ENCODE results near the gene PRXL2C.
A peak's percentile ranks its signal among the peaks of the same experiment; 100 is the strongest.
"Not testable (repeated sequence)": the region's sequence is repeated elsewhere in the genome, so short reads cannot be mapped to it uniquely, and the experiment has no call there.

The PRXL2C gene

DNA sequence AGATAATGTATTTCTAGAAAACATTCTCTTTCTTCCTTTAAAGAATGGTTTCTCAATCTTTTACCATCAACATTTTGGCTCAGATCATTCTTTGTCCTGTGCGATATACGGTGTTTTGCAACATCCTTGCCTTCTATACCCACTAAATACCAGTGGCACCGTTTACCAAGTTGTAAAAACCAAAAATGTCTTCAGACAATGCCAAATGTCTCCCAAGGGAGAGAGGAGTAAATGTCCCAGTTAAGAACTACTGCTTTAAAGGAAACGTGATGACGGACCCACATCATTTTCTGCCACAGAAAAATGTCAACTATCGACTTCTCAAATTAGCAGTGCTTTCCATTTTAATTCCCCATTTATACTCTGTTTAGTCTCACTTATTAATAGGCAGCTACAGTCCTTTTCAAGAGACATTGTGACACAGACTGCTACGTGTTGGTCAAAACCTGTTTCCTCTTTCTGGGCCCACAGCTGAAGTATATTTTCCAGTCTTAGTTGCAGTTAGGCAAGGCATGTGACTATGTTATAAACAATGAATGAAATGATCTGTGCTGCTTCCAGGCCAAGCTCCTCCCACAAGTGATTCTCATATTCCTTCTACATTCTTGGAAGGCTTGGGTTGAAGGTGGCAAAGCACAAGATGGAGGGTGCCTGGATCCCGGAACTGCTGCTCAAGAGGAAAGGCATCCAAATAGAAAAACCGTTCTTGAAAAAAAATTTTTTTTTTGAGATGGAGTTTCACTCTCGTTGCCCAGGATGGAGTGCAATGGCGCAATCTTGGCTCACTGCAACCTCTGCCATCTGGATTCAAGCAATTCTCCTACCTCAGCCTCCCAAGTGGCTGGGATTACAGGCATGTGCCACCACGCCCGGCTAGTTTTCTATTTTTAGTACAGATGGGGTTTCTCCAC is 8.8 kb downstream of the PRXL2C start:
- no peak for DNase-seq

DNA sequence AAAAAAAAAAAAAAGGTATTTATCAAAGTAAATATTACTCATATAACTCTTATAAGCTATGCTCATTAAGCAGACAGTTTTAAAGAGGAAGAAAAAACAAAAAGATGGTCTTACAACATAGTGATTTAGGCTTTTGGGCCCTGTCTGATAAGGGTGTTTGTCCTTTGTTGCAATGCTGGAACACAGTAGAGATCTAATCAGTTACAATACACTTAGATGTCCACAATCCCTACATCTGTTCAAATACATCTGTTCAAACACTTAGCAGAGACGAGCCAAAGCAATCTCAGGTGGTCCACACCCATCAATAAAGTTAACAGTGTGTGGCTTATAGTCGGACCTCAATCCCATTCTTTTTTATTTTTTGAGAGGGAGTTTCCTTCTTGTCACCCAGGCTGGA is 11.0 kb downstream of the PRXL2C start:
- no peak for DNase-seq

GRCh38 chr9:96641514-96641913 is 13.6 kb downstream of the PRXL2C start:
- DNase-seq = no peak

DNA sequence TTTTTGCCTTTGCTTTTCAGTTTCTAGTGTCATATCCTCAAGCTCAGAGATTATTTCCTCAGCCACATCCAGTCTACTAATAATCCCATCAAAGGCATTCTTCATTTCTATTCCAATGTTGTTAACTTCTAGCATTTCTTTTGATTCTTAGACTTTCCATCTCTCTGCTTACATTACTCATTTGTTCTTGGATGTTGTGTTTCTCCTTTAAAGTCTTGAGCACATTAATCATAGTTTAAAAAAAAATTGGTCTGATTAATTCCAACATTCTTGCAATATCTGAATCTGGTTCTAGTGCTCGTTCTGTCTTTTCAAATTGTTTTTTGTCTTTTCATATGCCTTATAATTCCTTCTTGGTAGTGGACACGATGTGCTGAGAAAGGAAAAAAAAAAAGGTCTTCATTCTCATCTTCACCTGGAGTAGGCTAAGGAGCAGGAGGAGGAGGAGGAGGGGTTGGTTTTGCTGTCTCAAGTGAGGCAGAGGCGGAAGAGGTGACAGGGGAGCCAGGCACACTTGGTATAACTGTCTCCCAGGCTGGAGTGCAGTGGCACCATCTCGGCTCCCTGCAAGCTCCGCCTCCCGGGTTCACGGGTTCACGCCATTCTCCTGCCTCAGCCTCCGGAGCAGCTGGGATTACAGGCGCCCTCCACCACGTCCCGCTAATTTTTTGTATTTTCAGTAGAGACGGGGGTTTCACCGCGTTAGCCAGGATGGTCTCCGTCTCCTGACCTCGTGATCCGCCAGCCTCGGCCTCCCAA is 16.3 kb downstream of the PRXL2C start:
- no peak for DNase-seq

- DNase-seq = no peak
These were observed 18.7 kb downstream of the PRXL2C start for GRCh38 chr9:96636368-96636767.

DNA sequence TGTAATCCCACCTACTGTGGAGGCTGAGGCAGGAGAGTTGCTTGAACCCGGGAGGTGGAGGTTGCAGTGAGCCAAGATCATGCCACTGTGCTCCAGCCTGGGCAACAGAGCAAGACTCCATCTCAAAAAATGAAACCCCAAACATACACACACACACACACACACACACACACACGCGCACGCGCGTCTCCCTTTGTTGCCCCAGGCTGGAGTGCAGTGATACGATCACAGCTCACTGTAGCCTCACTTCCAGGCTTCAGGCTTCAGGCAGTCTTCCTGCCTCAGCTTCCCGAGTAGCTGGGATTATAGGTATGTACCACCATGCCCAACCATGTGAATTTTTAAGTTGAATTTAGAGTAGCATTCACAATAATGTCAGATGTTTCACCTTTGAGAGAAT is 21.5 kb downstream of the PRXL2C start:
- not testable (repeated sequence) for DNase-seq

- no peak for DNase-seq
These were observed 28.2 kb downstream of the PRXL2C start for GRCh38 chr9:96626912-96627311.

- no peak for DNase-seq
These were observed 33.5 kb downstream of the PRXL2C start for GRCh38 chr9:96621618-96622017.

DNA sequence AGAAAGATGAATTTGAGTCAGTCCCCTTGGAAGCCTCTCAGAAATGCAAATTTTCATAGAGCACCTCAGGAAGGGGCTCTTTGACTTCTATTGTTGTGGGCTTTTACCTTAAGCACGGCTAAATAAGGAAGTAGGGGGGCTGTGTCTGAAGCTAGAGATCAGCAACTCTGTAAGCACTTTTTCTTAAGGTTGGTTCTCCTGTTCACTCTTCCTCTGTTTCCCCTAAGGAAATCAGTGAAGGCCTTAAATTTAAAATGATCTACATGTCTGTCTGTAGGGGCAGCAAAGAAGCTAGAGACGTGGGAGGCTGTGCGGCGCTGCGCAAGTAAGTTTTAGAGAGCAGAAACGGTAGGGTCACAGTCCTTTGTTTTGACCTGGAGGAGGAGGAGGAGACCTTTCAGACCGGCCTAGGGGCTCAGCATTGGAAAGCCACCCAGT is 34.3 kb downstream of the PRXL2C start:
- peak; percentile 77 for DNase-seq

DNA sequence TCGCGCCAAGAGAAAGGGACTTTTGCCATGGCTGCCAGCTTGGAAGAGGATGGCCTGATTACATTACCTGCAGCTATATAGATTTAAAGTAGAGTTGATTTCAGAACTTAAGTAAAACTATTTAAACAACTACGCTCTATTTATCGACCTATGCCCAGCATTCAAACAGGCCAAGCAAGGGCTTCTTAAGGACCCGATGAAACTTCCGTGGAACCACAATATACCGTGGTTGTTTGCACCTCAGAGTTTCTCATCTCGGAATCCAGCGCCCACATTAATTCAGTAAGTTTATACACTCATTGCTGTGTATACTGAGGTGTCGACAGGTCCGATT is 35.0 kb downstream of the PRXL2C start:
- no peak for DNase-seq

DNA sequence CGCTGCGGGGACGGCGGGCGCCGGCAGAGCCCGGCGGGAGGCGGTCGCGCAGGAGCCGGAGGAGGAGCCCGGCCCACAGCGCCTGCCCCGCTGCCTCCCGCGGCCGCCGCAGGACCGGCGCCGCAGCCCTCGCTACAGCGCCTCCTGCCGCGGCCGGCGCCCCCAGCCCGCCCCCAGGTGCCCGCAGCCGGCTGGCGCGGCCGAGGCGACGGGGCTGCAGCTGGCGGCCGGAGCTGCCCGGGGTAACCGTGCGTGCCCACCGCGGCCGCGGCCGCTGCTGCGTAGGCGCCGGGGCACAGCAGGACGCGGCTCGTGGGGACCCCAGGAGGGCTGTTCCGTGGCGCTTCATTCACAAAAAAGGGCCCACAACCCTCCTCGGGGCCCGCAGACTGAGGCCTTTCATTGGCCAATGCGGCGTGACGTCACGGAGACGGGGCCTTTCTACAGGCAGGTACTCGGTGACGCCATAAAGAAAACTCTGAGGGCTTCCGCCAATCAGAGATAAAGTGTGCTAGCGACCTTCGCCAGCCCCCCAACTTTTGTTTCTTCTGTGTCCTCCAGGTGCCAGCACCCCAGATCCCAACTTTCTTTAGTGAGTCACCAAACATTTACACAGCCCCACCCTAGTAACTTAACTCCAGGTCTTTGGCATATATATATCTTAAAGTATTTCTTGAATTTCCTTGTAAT is 35.5 kb downstream of the PRXL2C start, which contains the start of gene CDC14B:
TSS of gene CDC14B (minus strand) at position 353 of the 690 bp plus-strand sequence. CDS start 465 bp downstream, outside the sequence.
- peak; percentile 95 for DNase-seq

- DNase-seq = no peak
These were observed 36.0 kb downstream of the PRXL2C start for GRCh38 chr9:96619124-96619465.

- peak; percentile 77 for DNase-seq
These were observed 36.7 kb downstream of the PRXL2C start for GRCh38 chr9:96618209-96619123.

GRCh38 chr9:96617439-96618185 is 37.5 kb downstream of the PRXL2C start:
- DNase-seq = peak; percentile 60

- no peak for DNase-seq
These were observed 38.2 kb downstream of the PRXL2C start for GRCh38 chr9:96616817-96617438.

DNA sequence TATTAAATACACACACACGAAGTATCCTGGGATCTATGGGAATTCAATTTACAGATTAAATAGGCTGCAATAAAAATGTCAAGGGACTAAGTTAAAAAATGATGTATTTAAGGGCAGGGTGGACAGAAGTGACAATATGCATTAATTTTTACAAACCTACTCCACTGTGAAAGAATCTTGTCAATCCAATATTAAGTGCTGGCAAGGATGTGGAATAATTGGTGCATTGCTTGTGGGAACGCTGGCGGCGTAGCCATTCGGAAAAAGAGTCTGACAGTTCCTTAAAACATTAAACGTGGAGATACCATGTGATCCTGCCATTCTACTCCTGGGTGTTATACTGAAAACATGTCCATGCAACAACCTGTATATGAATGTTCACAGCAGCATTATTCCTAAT is 39.7 kb downstream of the PRXL2C start:
- DNase-seq = no peak

DNA sequence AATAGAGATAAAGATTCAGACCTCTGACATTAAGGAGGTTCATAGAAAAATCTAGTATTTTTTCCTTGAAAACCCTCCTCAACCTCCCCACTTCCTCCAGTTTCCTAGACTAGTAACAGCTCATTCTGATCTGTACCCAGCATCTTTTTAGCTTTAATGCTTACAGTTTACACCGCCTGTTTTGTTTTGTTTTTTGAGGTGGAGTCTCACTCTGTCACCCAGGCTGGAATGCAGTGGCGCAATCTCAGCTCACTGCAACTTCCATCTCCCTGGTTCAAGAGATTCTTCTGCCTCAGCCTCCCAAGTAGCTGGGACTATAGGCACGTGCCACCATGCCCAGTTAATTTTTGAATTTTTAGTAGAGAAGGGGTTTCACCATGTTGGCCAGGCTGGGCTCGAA is 40.5 kb downstream of the PRXL2C start:
- DNase-seq = not testable (repeated sequence)

DNA sequence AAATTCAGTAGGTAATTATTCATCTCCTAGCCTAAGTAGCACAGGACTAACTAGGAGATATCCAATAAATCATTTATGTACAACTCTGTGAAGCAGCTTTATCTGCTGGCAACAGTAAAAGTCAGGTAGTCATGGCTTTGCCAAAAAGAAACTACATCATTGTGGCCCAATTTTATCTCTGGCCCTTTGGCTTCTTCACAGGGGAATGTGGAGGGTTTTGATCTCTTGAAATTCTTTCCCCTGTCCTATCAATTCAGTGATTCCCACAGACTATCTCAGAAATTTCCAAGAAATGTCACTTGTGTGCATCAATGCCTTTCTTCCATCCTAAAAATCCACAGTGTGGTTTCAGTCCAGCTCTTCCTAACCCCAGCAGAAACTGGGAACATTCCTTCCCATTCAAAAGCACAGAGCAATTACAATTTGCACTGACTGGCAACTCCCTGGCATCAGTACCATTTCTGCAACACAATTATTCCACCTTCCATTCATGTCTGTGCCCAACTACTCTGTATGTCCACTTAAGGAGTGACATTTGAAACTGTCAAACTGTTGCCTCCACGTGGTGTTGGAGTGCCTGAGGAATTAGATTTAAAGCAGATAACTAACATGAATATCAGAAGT is 42.0 kb downstream of the PRXL2C start:
- DNase-seq = no peak

DNA sequence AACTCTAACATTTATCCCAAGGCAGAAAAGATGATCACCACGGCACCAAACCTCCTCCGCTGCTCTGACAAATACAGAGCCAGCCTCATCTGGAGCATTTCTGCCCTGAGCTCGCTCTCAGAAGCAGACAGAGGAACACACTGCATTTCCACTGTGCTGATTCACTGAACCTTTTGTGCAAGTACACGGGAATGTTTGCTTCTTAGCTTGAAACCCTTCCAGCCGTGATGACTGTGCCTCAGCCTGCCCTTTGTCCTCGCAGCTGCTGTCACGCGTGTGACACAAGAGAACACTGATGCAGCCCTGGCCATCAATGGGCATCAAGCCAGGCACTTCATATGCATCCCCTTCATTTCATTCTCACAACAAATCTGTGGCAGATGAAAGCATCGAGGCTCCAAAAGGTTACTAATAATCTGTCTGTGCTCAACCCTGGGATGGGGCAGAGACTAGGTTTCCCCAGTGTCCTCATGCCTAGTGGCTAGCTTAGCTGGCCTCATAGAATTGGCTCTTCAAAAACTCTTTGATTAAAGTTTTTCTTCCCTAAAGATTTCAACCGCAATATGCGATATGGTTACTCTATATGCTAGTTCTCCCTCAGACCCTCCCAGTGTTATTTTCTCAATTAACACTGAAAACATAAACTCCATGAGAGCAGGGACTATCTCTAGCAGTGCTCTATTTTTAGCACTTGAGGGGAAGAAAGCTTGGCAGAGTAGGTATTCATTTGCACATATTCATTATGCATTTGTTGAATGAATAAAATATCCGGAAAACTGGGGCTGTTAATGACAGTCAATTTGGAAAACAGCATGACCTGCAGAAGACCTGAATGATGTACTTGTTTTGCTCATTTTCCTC is 42.8 kb downstream of the PRXL2C start:
- DNase-seq = peak; percentile 83

- DNase-seq = no peak
These were observed 43.8 kb downstream of the PRXL2C start for GRCh38 chr9:96611302-96611701.

Measured in islet precursor cell (in vitro differentiated cells).